ENCODE data around the gene STK4. TPM values are rescaled to one million over a fixed set of nuclear protein-coding genes. Genes with fewer than 3 reads are reported as not detected.

STK4 gene
- polyA plus RNA-seq (ENCODE audit: low read depth in 6 of 6) = 100 to 1,000 TPM; 116 to 199 (median 173) TPM

GRCh38 chr20:44966030-44966961 is at the start of gene STK4:
TSS of gene STK4 (plus strand) at chr20:44966512. CDS start at chr20:44966569, 57 bp downstream.
- Mint-ChIP-seq H3K4me1 (peaks cover 66 to 69% (median 67%) of the 10 kb centered on the region in 3 donors), H3K9me3 (no peaks in the 10 kb centered on the region), H3K27ac (peak within 1 kb of the TSS; percentile 96 to 99 (median 98)), H3K4me3 (peak within 1 kb of the TSS; percentile 92 to 100 (median 98)), H3K27me3 (no peaks in the 10 kb centered on the region), H3K36me3 (peaks cover 5 to 14% of the 10 kb centered on the region in 2 donors)
- DNase-seq (peak; percentile 97), ATAC-seq (ENCODE audit: low read depth in 2 of 2) (peak; percentile 82 to 83)

DNA sequence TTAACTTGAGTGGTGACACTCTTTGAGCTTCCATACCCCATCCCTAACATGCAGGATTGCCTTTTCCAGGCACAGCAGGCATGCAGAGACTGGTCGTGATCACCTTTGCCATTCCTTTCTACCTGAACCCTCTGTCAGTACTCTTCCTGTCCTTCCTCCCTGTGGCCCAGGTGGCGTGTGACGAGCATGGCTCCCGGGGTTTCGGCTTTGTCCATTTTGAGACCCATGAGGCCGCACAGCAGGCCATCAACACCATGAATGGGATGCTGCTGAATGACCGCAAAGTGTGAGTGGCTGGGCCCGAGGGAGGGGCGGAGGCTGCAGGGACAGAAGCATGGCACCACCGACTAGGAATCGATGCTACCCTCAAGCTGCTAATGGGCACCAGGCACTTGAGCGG is 49.7 kb upstream of the STK4 start:
- DNase-seq = no peak
- peaks cover 4 to 9% (median 7%) of the 10 kb centered on the region in 3 donors for H3K4me1 Mint-ChIP-seq
- no peaks in the 10 kb centered on the region for H3K27me3 Mint-ChIP-seq
- no peak overlapping the region for H3K4me3 Mint-ChIP-seq
- ATAC-seq (ENCODE audit: low read depth in 2 of 2) = no peak
- H3K36me3 Mint-ChIP-seq = peaks cover 4 to 8% of the 10 kb centered on the region in 2 donors
- H3K27ac Mint-ChIP-seq = no peak overlapping the region
- no peaks in the 10 kb centered on the region for H3K9me3 Mint-ChIP-seq

DNA sequence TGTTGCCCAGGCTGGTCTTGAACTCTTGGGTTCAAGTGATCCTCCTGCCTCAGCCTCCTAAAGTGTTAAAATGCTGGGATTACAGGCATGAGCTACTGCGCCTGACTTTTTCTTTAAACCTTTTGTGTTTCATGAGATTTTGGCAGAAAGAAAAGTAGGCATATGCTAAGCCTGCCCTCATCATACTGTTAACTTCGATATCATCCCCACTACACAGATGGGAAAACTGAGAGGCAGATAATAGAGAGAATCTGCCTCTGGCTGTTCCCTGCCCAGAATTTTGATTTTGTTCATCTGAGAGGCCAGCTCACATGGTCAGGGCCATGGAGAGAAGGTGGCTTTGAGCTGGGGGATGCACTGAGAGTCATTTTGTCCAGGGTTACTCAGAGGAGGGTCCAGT is 48.9 kb upstream of the STK4 start:
- DNase-seq (no peak), ATAC-seq (ENCODE audit: low read depth in 2 of 2) (no peak)
- H3K4me1 Mint-ChIP-seq = peaks cover 4 to 7% (median 5%) of the 10 kb centered on the region in 3 donors
- H3K36me3 Mint-ChIP-seq = peaks cover 4 to 8% of the 10 kb centered on the region in 2 donors
- H3K27ac Mint-ChIP-seq = no peak overlapping the region
- H3K9me3 Mint-ChIP-seq = no peaks in the 10 kb centered on the region
- no peak overlapping the region for H3K4me3 Mint-ChIP-seq
- H3K27me3 Mint-ChIP-seq = no peaks in the 10 kb centered on the region

- H3K4me3 Mint-ChIP-seq = no peak overlapping the region
- no peak for DNase-seq
- H3K27me3 Mint-ChIP-seq = no peaks in the 10 kb centered on the region
- no peak for ATAC-seq (ENCODE audit: low read depth in 2 of 2)
- H3K9me3 Mint-ChIP-seq = no peaks in the 10 kb centered on the region
- H3K36me3 Mint-ChIP-seq = peaks cover 8% of the 10 kb centered on the region in 2 donors
- peaks cover 3 to 7% (median 4%) of the 10 kb centered on the region in 3 donors for H3K4me1 Mint-ChIP-seq
- H3K27ac Mint-ChIP-seq = peak overlapping the region in 1 of 6 donors; percentile 52
Measured at GRCh38 chr20:44918342-44918741, 48.0 kb upstream of the STK4 start.

DNA sequence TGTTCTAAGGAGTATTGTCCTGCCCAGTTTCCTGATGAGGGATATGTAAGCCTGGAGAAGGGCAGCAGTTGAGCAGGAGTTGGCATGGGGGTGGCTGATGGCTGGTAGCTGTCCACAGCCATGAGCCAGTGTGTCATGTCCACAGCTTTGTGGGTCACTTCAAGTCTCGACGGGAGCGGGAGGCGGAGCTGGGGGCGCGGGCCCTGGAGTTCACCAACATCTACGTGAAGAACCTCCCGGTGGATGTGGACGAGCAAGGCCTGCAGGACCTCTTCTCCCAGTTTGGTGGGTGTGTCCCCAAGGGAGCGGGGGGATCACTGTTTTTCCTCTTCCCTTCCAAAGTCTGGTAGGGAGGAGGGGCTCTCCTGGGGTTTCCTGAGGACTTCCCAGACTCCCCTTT is 47.6 kb upstream of the STK4 start:
- DNase-seq (no peak), ATAC-seq (ENCODE audit: low read depth in 2 of 2) (no peak)
- Mint-ChIP-seq H3K9me3 (no peaks in the 10 kb centered on the region), H3K4me1 (peaks cover 3 to 7% (median 4%) of the 10 kb centered on the region in 3 donors), H3K4me3 (no peak overlapping the region), H3K36me3 (peaks cover 8% of the 10 kb centered on the region in 2 donors), H3K27ac (no peak overlapping the region), H3K27me3 (no peaks in the 10 kb centered on the region)

GRCh38 chr20:44921447-44921846 is 44.9 kb upstream of the STK4 start:
- no peaks in the 10 kb centered on the region for H3K9me3 Mint-ChIP-seq
- ATAC-seq (ENCODE audit: low read depth in 2 of 2) (no peak), DNase-seq (no peak)
- peak overlapping the region in 1 of 6 donors; percentile 80 for H3K27ac Mint-ChIP-seq
- H3K4me1 Mint-ChIP-seq = no peaks in the 10 kb centered on the region
- no peaks in the 10 kb centered on the region for H3K27me3 Mint-ChIP-seq
- H3K36me3 Mint-ChIP-seq = peaks cover 8 to 23% of the 10 kb centered on the region in 2 donors
- H3K4me3 Mint-ChIP-seq = no peak overlapping the region

DNA sequence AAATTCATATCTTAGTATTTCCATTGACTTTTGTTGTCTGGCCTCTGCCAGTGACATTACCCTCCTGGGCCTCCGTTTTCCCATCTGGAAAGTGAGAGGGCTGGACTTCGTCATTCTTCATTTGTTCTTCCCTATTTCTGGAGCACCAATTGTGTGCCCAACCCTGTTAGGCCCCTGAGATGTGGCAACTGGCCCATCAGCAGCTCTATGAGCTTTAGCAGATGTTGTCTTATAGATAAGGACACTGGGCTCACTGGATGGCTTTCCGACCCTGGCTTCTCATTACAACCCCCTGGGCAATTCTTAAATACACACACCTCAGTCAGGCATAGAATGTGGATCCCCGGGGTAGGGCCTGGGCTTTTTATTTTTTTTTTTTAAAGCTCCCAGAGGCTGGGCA is 41.8 kb upstream of the STK4 start:
- Mint-ChIP-seq H3K9me3 (no peaks in the 10 kb centered on the region), H3K4me3 (no peak overlapping the region)
- no peak for DNase-seq

DNA sequence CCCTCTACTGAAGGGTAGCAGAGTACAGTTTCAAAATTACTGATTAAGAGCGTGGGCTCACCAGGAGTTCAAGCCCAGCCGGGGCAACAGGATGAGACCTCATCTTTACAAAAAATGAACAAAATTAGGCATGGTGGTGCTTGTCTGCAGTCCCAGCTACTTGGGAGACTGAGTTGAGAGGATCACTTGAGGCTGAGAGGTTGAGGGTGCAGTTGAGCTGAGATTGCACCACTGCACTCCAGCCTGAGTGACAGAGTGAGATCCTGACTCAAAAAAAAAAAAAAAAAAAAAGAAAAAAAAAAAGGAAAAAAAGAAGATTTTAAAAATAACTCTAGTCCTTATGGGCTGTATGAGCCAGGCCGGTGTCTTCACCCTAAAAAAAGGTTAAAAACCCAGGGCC is 37.7 kb upstream of the STK4 start:
- no peak for ATAC-seq (ENCODE audit: low read depth in 2 of 2)
- Mint-ChIP-seq H3K36me3 (peaks cover 0 to 26% of the 10 kb centered on the region in 2 donors), H3K4me3 (no peak overlapping the region), H3K9me3 (no peaks in the 10 kb centered on the region), H3K4me1 (no peaks in the 10 kb centered on the region), H3K27me3 (no peaks in the 10 kb centered on the region), H3K27ac (no peak overlapping the region)
- DNase-seq = no peak

More for the DNA sequence above, 41.8 kb upstream of the STK4 start:
- H3K27ac Mint-ChIP-seq = no peak overlapping the region
- no peaks in the 10 kb centered on the region for H3K4me1 Mint-ChIP-seq
- H3K27me3 Mint-ChIP-seq = no peaks in the 10 kb centered on the region
- H3K36me3 Mint-ChIP-seq = peaks cover 4 to 18% of the 10 kb centered on the region in 2 donors
- no peak for ATAC-seq (ENCODE audit: low read depth in 2 of 2)

DNA sequence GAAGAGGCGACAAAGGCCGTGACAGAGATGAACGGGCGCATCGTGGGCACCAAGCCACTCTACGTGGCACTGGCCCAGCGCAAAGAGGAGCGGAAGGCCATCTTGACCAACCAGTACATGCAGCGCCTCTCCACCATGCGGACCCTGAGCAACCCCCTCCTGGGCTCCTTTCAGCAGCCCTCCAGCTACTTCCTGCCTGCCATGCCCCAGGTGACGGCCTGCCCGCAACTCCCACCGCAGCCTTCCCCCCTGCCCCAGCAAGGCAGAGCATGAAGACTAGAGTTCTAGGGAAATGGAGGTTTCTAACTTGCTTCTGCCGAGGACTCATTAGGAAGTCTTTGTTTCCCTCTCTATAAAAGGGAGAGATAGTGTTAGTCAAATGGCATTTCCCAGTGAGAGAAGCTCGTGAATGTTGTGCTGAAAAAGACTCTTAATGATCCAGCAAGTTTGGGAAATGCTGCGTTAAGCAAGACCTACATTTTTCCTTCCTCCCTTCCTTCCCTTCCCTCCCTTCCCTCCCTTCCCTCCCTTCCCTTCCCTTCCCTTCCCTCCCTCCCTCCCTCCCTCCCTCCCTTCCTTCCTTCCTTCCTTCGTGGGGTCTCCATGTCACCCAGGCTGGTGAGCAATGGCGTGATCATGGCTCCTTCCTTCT is 35.7 kb upstream of the STK4 start:
- Mint-ChIP-seq H3K27ac (peak overlapping the region in 1 of 6 donors; percentile 34), H3K4me3 (no peak overlapping the region)
- no peak for ATAC-seq (ENCODE audit: low read depth in 2 of 2)

GRCh38 chr20:44931911-44932310 is 34.4 kb upstream of the STK4 start:
- Mint-ChIP-seq H3K27me3 (no peaks in the 10 kb centered on the region), H3K36me3 (peaks cover 6 to 9% of the 10 kb centered on the region in 2 donors), H3K9me3 (no peaks in the 10 kb centered on the region), H3K4me1 (no peaks in the 10 kb centered on the region), H3K4me3 (no peak overlapping the region), H3K27ac (no peak overlapping the region)
- no peak for ATAC-seq (ENCODE audit: low read depth in 2 of 2)
- DNase-seq = no peak

More for the DNA sequence above, 35.7 kb upstream of the STK4 start:
- Mint-ChIP-seq H3K27me3 (no peaks in the 10 kb centered on the region), H3K4me1 (no peaks in the 10 kb centered on the region), H3K36me3 (peaks cover 5 to 12% of the 10 kb centered on the region in 2 donors), H3K9me3 (no peaks in the 10 kb centered on the region)
- DNase-seq = no peak

- H3K9me3 Mint-ChIP-seq = no peaks in the 10 kb centered on the region
- no peak overlapping the region for H3K27ac Mint-ChIP-seq
- H3K27me3 Mint-ChIP-seq = no peaks in the 10 kb centered on the region
- peaks cover 6 to 9% of the 10 kb centered on the region in 2 donors for H3K36me3 Mint-ChIP-seq
- ATAC-seq (ENCODE audit: low read depth in 2 of 2) (no peak), DNase-seq (no peak)
- H3K4me1 Mint-ChIP-seq = no peaks in the 10 kb centered on the region
- no peak overlapping the region for H3K4me3 Mint-ChIP-seq
Measured at GRCh38 chr20:44932916-44933315, 33.4 kb upstream of the STK4 start.

DNA sequence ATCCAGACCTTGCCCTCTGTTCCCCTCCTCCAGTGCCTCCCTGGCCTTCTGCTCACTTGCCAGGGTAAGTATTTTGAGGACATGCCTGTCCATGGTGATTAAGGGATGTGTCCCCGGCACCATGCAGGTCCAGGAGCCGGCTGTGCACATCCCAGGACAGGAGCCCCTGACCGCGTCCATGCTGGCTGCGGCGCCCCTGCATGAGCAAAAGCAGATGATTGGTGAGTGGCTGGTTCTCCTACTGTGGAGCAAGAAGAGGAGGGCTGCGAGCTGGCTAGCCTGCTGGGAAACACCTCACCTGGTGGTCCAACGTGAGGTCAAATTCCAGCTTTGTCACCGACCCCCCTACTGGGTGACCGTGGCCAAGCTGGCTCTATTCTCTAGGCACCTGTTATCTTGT is 29.8 kb upstream of the STK4 start:
- H3K27ac Mint-ChIP-seq = peak overlapping the region in 2 of 6 donors; percentile 9 to 86
- no peaks in the 10 kb centered on the region for H3K9me3 Mint-ChIP-seq
- no peak for ATAC-seq (ENCODE audit: low read depth in 2 of 2)
- no peaks in the 10 kb centered on the region for H3K4me1 Mint-ChIP-seq
- no peak overlapping the region for H3K4me3 Mint-ChIP-seq
- peaks cover 7 to 11% of the 10 kb centered on the region in 2 donors for H3K36me3 Mint-ChIP-seq
- no peaks in the 10 kb centered on the region for H3K27me3 Mint-ChIP-seq
- no peak for DNase-seq

DNA sequence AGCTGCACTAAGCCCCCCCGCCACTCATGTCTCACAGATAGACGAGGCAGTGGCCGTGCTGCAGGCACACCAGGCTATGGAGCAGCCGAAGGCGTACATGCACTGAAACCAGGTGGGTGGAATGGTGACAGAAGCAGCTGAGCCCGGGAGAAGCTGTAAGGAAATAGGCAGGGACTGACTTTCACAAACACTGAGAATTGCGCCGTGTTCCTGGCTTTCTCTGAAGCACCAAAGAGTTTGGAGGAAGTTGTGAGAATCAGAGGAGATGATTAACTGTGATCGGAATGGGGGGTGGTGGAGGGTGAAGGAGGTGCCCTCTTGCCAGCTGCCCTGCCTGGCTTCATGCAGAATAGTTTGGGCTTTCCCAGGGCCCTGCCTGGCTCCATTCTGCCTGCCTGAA is 27.7 kb upstream of the STK4 start:
- Mint-ChIP-seq H3K27me3 (no peaks in the 10 kb centered on the region), H3K27ac (peak overlapping the region in 1 of 6 donors; percentile 85), H3K4me1 (no peaks in the 10 kb centered on the region), H3K9me3 (no peaks in the 10 kb centered on the region), H3K4me3 (no peak overlapping the region), H3K36me3 (peaks cover 7 to 16% of the 10 kb centered on the region in 2 donors)
- DNase-seq (no peak), ATAC-seq (ENCODE audit: low read depth in 2 of 2) (no peak)

All from naive B cell (primary cell).